Measurements from ENCODE around the gene STK24. TPM values are rescaled to one million over a fixed set of nuclear protein-coding genes. Genes with fewer than 3 reads are reported as not detected.

Gene STK24
- polyA plus RNA-seq, 3 donors, result 14.2 to 59.8 (median 28.9) TPM

DNA sequence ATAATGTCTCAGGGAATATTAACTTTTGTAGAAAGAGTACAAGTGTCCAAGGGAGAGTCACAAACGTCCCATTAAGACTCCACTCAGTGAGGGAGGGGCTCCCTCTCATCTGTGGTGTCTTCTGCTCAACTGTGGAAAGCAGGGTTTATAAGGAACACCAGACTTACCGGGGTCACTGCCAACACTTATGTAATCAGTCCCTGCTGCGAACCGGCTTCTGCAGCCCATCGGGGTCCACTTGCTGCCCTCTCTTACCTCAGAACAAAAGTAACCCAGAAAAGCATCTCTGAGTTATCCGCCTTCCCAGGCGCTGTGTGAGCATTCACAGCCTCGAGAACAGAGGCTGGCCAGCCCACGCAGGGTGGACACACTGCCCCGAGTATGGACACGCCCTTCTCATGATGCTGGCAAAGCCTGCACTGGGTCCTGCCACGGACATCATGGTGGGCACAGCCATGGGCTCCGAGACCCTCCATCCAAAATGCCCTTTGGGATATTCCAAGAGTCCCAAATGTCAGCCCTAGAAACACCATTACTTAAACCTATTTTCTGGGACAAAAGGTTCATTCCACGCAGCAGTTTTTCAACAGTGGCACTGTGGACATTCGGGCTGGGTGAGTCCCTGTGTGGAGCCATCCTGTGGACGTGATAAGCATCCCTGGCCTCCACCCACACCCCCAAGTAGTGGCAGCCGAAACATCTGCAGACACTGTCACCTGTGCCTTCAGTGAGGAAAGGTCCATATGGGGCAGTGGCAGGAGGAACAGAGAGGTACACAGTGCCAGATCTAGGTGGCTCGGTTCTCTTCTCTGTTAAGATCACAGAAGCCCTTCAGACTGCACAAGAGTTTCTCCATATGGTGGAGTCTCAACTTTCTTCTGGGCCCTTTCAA, 63.9 kb downstream of the STK24 start:
- peaks cover 27% of the 10 kb centered on the region for H4K20me1 ChIP-seq (ENCODE audit: insufficient read depth, low read length)
- 94% methylated on average over 12 of the region's 18 CpGs for WGBS (ENCODE audit: insufficient coverage)
- H3K4me2 ChIP-seq (replicated peaks; ENCODE audit: extremely low read depth, low read length, poor library complexity, severe bottlenecking), result no peak overlapping the region
- no peaks in the 10 kb centered on the region for H3K27me3 Mint-ChIP-seq (ENCODE audit: low read depth in 3 of 3)
- no peaks in the 10 kb centered on the region for H3K9me3 ChIP-seq (replicated peaks in 1 of 2; ENCODE audit: control insufficient read depth in 1 of 2, insufficient read depth in 1 of 2, low read length in 2 of 2)
- H3K4me1 Mint-ChIP-seq, result peaks cover 43% of the 10 kb centered on the region
- peaks cover 54 to 62% of the 10 kb centered on the region in 2 donors for H3K36me3 Mint-ChIP-seq
- no peaks in the 10 kb centered on the region for H3K9me3 Mint-ChIP-seq
- H3K27me3 ChIP-seq (ENCODE audit: control insufficient read depth in 2 of 2, insufficient read depth in 2 of 2, low read length in 2 of 2), result no peaks in the 10 kb centered on the region
- H3K27ac ChIP-seq (ENCODE audit: low read depth in 1 of 2, low read length in 2 of 2), result peak overlapping the region in 1 of 2 donors; percentile 44
- H3K4me3 Mint-ChIP-seq, result no peak overlapping the region
- no peak for TF ChIP-seq CTCF (IDR thresholded peaks at IDR 0.05)
- H3K9ac ChIP-seq (ENCODE audit: insufficient read depth, low read length, poor library complexity, severe bottlenecking), result no peak overlapping the region
- no peak overlapping the region for H2AFZ ChIP-seq (ENCODE audit: insufficient read depth, low read depth, low read length, poor library complexity, severe bottlenecking)
- peak overlapping the region in 4 of 7 donors; percentile 25 to 72 (median 52) for H3K27ac Mint-ChIP-seq
- peaks cover 0 to 56% of the 10 kb centered on the region in 2 donors for H3K36me3 ChIP-seq (replicated peaks in 1 of 2; ENCODE audit: control insufficient read depth in 1 of 2, insufficient read depth in 2 of 2, low read length in 2 of 2)
- peaks cover 85% of the 10 kb centered on the region for H3K79me2 ChIP-seq (ENCODE audit: insufficient read depth, low read length)
- H3K4me1 ChIP-seq (ENCODE audit: control insufficient read depth in 1 of 2, insufficient read depth in 2 of 2, low read length in 2 of 2), result peaks cover 26 to 35% of the 10 kb centered on the region in 2 donors
- H3K4me3 ChIP-seq (replicated peaks in 1 of 3; ENCODE audit: low read depth in 2 of 3, low read length in 3 of 3), result no peak overlapping the region
- intact Hi-C loops (cut with micrococcal nuclease), result no loop called here
- DNase-seq, result no peak

- no peak overlapping the region for H2AFZ ChIP-seq (ENCODE audit: insufficient read depth, low read depth, low read length, poor library complexity, severe bottlenecking)
- H3K36me3 Mint-ChIP-seq, result peaks cover 49 to 52% of the 10 kb centered on the region in 2 donors
- DNase-seq, result no peak
- no peak for TF ChIP-seq CTCF (IDR thresholded peaks at IDR 0.05)
- no peaks in the 10 kb centered on the region for H3K27me3 ChIP-seq (ENCODE audit: control insufficient read depth in 2 of 2, insufficient read depth in 2 of 2, low read length in 2 of 2)
- peak overlapping the region in 1 of 2 donors; percentile 97 for H3K27ac ChIP-seq (ENCODE audit: low read depth in 1 of 2, low read length in 2 of 2)
- peaks cover 0 to 2% (median 0%) of the 10 kb centered on the region in 3 donors for H3K27me3 Mint-ChIP-seq (ENCODE audit: low read depth in 3 of 3)
- peaks cover 37 to 39% of the 10 kb centered on the region in 2 donors for H3K4me1 ChIP-seq (ENCODE audit: control insufficient read depth in 1 of 2, insufficient read depth in 2 of 2, low read length in 2 of 2)
- H3K9me3 Mint-ChIP-seq, result peaks cover 0 to 2% (median 0%) of the 10 kb centered on the region in 7 donors
- intact Hi-C loops (cut with micrococcal nuclease), result no loop called here
- H3K79me2 ChIP-seq (ENCODE audit: insufficient read depth, low read length), result peaks cover 88% of the 10 kb centered on the region
- H3K27ac Mint-ChIP-seq, result peak overlapping the region in 4 of 7 donors; percentile 18 to 98 (median 48)
- peaks cover 0 to 40% of the 10 kb centered on the region in 2 donors for H3K36me3 ChIP-seq (replicated peaks in 1 of 2; ENCODE audit: control insufficient read depth in 1 of 2, insufficient read depth in 2 of 2, low read length in 2 of 2)
- 100% methylated on average over 2 of the region's 7 CpGs for WGBS (ENCODE audit: insufficient coverage)
- H3K4me3 ChIP-seq (replicated peaks in 1 of 3; ENCODE audit: low read depth in 2 of 3, low read length in 3 of 3), result no peak overlapping the region
- H3K4me2 ChIP-seq (replicated peaks; ENCODE audit: extremely low read depth, low read length, poor library complexity, severe bottlenecking), result no peak overlapping the region
- H4K20me1 ChIP-seq (ENCODE audit: insufficient read depth, low read length), result peaks cover 15% of the 10 kb centered on the region
- no peak overlapping the region for H3K4me3 Mint-ChIP-seq
- no peaks in the 10 kb centered on the region for H3K9me3 ChIP-seq (replicated peaks in 1 of 2; ENCODE audit: control insufficient read depth in 1 of 2, insufficient read depth in 1 of 2, low read length in 2 of 2)
- no peak overlapping the region for H3K9ac ChIP-seq (ENCODE audit: insufficient read depth, low read length, poor library complexity, severe bottlenecking)
- peaks cover 46% of the 10 kb centered on the region for H3K4me1 Mint-ChIP-seq
Observed at GRCh38 chr13:98511435-98511834, 65.5 kb downstream of the STK24 start.
